Measurements from ENCODE around the gene UGT1A5.

Gene UGT1A5

GRCh38 chr2:233712611-233713261 is at the start of gene UGT1A5:
UGT1A5 (plus strand) TSS chr2:233712907; CDS start chr2:233712992, 85 bp downstream.
- no peak for DNase-seq
- no peak within 1 kb of the TSS for H3K4me3 Mint-ChIP-seq
- H3K27ac Mint-ChIP-seq, result no peak within 1 kb of the TSS
- TF ChIP-seq CTCF (IDR thresholded peaks at IDR 0.05), result no peak
- H3K27me3 Mint-ChIP-seq (ENCODE audit: low read depth, poor library complexity), result peaks cover 23% of the 10 kb centered on the region
- H3K9me3 Mint-ChIP-seq, result no peaks in the 10 kb centered on the region
- H3K36me3 Mint-ChIP-seq (ENCODE audit: low read depth), result no peaks in the 10 kb centered on the region
- peaks cover 9% of the 10 kb centered on the region for H3K4me1 Mint-ChIP-seq

GRCh38 chr2:233663911-233664310 is 48.8 kb upstream of the UGT1A5 start:
- H3K4me1 Mint-ChIP-seq, result no peaks in the 10 kb centered on the region
- no peak overlapping the region for H3K4me3 Mint-ChIP-seq
- H3K9me3 Mint-ChIP-seq, result peaks cover 15% of the 10 kb centered on the region
- H3K27me3 Mint-ChIP-seq (ENCODE audit: low read depth, poor library complexity), result peaks cover 14% of the 10 kb centered on the region
- no peaks in the 10 kb centered on the region for H3K36me3 Mint-ChIP-seq (ENCODE audit: low read depth)
- no peak for TF ChIP-seq CTCF (IDR thresholded peaks at IDR 0.05)
- no peak overlapping the region for H3K27ac Mint-ChIP-seq
- DNase-seq, result no peak

- DNase-seq, result no peak
- peaks cover 16% of the 10 kb centered on the region for H3K27me3 Mint-ChIP-seq (ENCODE audit: low read depth, poor library complexity)
- peaks cover 17% of the 10 kb centered on the region for H3K9me3 Mint-ChIP-seq
- H3K36me3 Mint-ChIP-seq (ENCODE audit: low read depth), result no peaks in the 10 kb centered on the region
- no peak overlapping the region for H3K27ac Mint-ChIP-seq
- H3K4me1 Mint-ChIP-seq, result no peaks in the 10 kb centered on the region
- TF ChIP-seq CTCF (IDR thresholded peaks at IDR 0.05), result no peak
- H3K4me3 Mint-ChIP-seq, result no peak overlapping the region
Measured at GRCh38 chr2:233668605-233669260, 44.0 kb upstream of the UGT1A5 start.

GRCh38 chr2:233671290-233672161 is 41.2 kb upstream of the UGT1A5 start, which contains the start of gene UGT1A9:
UGT1A9 (plus strand) TSS chr2:233671898; CDS start chr2:233671935, 37 bp downstream.
- DNase-seq, result no peak
- TF ChIP-seq CTCF (IDR thresholded peaks at IDR 0.05), result no peak
- H3K9me3 Mint-ChIP-seq, result peaks cover 14% of the 10 kb centered on the region
- H3K4me1 Mint-ChIP-seq, result peaks cover 9% of the 10 kb centered on the region
- H3K36me3 Mint-ChIP-seq (ENCODE audit: low read depth), result no peaks in the 10 kb centered on the region
- no peak within 1 kb of the TSS for H3K27ac Mint-ChIP-seq
- H3K4me3 Mint-ChIP-seq, result no peak within 1 kb of the TSS
- peaks cover 16% of the 10 kb centered on the region for H3K27me3 Mint-ChIP-seq (ENCODE audit: low read depth, poor library complexity)

- Mint-ChIP-seq H3K4me3 (no peak overlapping the region), H3K27ac (no peak overlapping the region), H3K4me1 (peaks cover 9% of the 10 kb centered on the region), H3K9me3 (peaks cover 14% of the 10 kb centered on the region), H3K36me3 (ENCODE audit: low read depth) (no peaks in the 10 kb centered on the region), H3K27me3 (ENCODE audit: low read depth, poor library complexity) (peaks cover 16% of the 10 kb centered on the region)
- no peak for DNase-seq
- no peak for TF ChIP-seq CTCF (IDR thresholded peaks at IDR 0.05)
Measured at GRCh38 chr2:233672886-233673285, 39.8 kb upstream of the UGT1A5 start.

Measured in nephron progenitor cell (in vitro differentiated cells).